Upper lobe of right lung (tissue), 1 donor: Measurements from ENCODE around the gene REXO5. TPM values are rescaled to one million over a fixed set of nuclear protein-coding genes. Genes with fewer than 3 reads are reported as not detected.

ENCODE experiments used
- ATAC-seq: fragments of 200-7000 bp; cut with Tn5 transposase; one replicate; pipeline ENCODE4 v1.9.1; 2020; ENCODE audit warnings: mild to moderate bottlenecking, moderate library complexity
- DNase-seq: peaks from one replicate; pipeline ENCODE4 v3.0.0-alpha.2; 2020
- H3K27ac ChIP-seq: fragments of 200-600 bp; one replicate; pipeline ENCODE4 v1.8.0; 2022
- H3K27me3 ChIP-seq: fragments of 200-600 bp; one replicate; pipeline ENCODE4 v1.8.0; 2022; ENCODE audit warnings: mild to moderate bottlenecking
- H3K36me3 ChIP-seq: fragments of 200-600 bp; one replicate; pipeline ENCODE4 v1.8.0; 2022
- H3K4me1 ChIP-seq: fragments of 200-600 bp; one replicate; pipeline ENCODE4 v1.8.0; 2022
- H3K4me3 ChIP-seq: fragments of 200-600 bp; one replicate; pipeline ENCODE4 v1.8.0; 2022; ENCODE audit warnings: mild to moderate bottlenecking
- H3K9me3 ChIP-seq: fragments of 200-600 bp; one replicate; pipeline ENCODE4 v1.8.0; 2022
- intact Hi-C: fragments of 100-400 bp; cut with DNase I; formaldehyde crosslinking; loops from one replicate; pipeline ENCODE4 v1.11.0; 2022
- total RNA-seq: library from RNA; stranded (reverse); fragmentation: NEBNext Ultra II Directional; extraction: Animal tissue kit (Norgen Biotek cat#: 25700); gene quantifications from one replicate; pipeline ENCODE4 v1.2.1, GENCODE V29; 2021
- TF ChIP-seq, protein P1 (sequence below): fragments of 200-600 bp; IDR thresholded peaks from one replicate; pipeline ENCODE4 v1.8.0; 2022; ENCODE audit warnings: antibody characterized with exemption
- donor health status: DM: no; HTN: yes; CAD: no; lungs with severe emphysema.

Gene REXO5
- total RNA-seq, 1 donor from 2014 or later = 1.4 TPM

DNA sequence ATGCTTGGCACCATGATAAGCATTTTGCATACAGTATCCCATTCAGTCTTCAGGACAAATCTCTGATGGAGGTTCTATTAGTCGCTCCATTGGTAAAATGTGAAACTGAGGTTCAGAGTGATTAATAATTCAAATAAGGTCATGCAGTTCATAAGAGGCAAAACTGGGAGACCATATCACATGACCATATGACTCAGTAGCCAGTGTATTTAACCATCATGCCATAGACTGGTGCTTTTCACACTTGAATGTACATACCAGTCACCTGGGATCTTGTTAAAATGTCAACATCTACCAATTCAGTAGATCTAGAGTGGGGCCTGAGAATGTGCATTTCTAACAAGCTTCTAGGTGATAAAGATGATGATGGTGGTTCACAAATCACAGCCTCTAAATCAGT, 38.2 kb upstream of the REXO5 start:
- Histone ChIP-seq H3K27ac (no peak overlapping the region), H3K36me3 (no peaks in the 10 kb centered on the region), H3K4me3 (no peak overlapping the region), H3K9me3 (no peaks in the 10 kb centered on the region), H3K27me3 (no peaks in the 10 kb centered on the region), H3K4me1 (peaks cover 4% of the 10 kb centered on the region)
- TF ChIP-seq, protein P1, sequence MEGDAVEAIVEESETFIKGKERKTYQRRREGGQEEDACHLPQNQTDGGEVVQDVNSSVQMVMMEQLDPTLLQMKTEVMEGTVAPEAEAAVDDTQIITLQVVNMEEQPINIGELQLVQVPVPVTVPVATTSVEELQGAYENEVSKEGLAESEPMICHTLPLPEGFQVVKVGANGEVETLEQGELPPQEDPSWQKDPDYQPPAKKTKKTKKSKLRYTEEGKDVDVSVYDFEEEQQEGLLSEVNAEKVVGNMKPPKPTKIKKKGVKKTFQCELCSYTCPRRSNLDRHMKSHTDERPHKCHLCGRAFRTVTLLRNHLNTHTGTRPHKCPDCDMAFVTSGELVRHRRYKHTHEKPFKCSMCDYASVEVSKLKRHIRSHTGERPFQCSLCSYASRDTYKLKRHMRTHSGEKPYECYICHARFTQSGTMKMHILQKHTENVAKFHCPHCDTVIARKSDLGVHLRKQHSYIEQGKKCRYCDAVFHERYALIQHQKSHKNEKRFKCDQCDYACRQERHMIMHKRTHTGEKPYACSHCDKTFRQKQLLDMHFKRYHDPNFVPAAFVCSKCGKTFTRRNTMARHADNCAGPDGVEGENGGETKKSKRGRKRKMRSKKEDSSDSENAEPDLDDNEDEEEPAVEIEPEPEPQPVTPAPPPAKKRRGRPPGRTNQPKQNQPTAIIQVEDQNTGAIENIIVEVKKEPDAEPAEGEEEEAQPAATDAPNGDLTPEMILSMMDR = no peak
- no peak for DNase-seq
- intact Hi-C loops = no loop called here
- ATAC-seq = no peak

DNA sequence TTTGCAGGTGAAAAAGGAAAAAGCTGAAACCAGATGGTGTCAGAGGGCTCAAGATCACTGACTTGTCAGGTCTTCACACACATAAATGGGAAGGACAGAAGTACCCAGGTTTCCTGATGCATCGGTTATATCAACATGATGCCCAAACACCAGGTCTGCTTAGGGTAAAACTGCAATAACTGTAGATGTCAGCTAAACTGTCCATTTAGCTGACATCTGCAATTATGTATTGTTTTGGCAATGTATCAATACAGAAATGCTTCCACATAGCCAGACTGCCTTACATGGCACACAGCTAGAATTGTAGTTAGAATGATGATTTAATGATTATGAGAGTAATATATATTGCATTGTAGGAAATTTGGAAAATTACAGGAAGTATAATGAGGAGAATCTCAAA, 37.5 kb upstream of the REXO5 start:
- peaks cover 4% of the 10 kb centered on the region for H3K4me1 ChIP-seq
- ATAC-seq = no peak
- H3K9me3 ChIP-seq = no peaks in the 10 kb centered on the region

DNA sequence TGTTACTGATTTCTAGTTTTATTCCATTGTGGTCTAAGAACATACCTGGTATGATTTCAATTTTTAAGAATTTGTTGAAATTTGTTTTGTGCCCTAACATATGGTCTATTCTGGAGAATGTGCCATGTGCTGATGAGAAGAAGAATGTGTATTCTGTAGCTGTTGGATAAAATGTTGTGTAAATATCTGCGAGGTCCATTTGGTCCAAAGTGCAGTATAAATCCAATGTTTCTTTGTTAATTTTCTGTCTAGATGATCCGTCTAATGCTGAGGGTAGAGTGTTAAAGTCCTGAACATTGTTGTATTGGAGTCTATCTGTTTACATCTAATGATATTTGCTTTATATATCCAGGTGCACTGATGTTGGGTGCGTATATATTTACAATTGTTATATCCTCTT, 32.6 kb upstream of the REXO5 start:
- Histone ChIP-seq H3K36me3 (no peaks in the 10 kb centered on the region), H3K9me3 (no peaks in the 10 kb centered on the region), H3K27ac (no peak overlapping the region), H3K27me3 (no peaks in the 10 kb centered on the region), H3K4me1 (no peaks in the 10 kb centered on the region), H3K4me3 (no peak overlapping the region)
- intact Hi-C loops = no loop called here
- DNase-seq = no peak
- TF ChIP-seq, protein P1 = no peak
- ATAC-seq = no peak

More for the DNA sequence above, 37.5 kb upstream of the REXO5 start:
- Histone ChIP-seq H3K27me3 (no peaks in the 10 kb centered on the region), H3K36me3 (no peaks in the 10 kb centered on the region), H3K27ac (no peak overlapping the region), H3K4me3 (no peak overlapping the region)
- intact Hi-C loops = no loop called here
- no peak for DNase-seq
- TF ChIP-seq, protein P1 = no peak

DNA sequence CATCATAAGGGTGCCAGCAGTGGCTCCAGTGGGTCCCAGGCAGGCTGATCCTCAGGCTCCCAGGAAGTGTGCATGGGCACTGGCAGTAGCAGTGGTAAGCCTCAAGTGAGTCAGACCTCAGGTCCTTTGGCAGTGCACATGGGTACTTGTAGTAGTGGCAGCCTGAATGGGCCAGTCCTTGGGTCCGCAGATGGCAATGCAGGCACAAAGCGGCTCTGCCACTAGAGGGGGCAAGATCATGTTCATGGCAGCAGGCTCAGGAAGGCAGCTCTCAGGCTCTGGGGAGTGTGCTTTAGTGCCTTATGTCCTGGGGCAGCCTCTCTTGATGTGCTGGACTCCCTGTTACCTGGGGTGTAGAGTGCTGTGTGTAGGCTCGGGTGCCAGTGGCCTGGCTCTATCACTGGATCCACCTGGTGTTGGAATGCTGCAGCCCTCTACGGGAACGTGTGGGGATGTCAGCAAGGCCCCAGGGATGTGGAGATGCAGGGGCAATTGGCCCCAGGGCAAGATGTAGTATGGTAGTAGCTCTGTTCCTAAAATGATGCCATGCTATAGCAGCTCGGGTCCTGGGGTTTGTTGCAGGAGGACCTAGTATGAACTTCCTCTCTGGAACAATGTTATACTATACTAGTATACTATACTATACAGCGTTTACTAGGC, 31.5 kb upstream of the REXO5 start:
- Histone ChIP-seq H3K27me3 (no peaks in the 10 kb centered on the region), H3K27ac (no peak overlapping the region), H3K9me3 (no peaks in the 10 kb centered on the region), H3K36me3 (peaks cover 4% of the 10 kb centered on the region), H3K4me3 (no peak overlapping the region), H3K4me1 (no peaks in the 10 kb centered on the region)
- TF ChIP-seq, protein P1 = peak; percentile 64
- intact Hi-C loops = no loop called here
- peak; percentile 99 for ATAC-seq
- peak; percentile 87 for DNase-seq

DNA sequence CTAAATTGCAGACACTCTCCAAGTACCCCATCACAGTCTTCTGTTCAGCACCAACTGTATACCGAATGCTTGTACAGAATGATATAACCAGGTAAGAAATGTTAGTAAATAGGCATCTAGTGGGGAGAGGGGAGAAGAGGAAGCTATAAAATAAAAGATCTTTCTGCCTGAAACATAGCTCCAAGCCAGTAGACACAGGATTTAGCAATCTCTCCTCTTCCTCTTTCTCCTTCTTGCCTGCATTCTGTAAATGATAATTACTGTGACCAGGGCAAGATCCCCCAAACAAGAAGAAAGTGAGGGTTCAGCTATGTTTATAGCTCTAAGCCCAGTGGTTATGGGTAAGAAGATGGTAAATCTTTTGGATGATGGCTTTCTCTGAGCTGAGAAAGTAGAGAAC, 24.6 kb upstream of the REXO5 start:
- H3K27ac ChIP-seq = no peak overlapping the region
- intact Hi-C loops = no loop called here
- H3K36me3 ChIP-seq = peaks cover 14% of the 10 kb centered on the region
- ATAC-seq (peak; percentile 33), DNase-seq (no peak)
- TF ChIP-seq, protein P1 = no peak
- H3K9me3 ChIP-seq = no peaks in the 10 kb centered on the region
- H3K4me3 ChIP-seq = no peak overlapping the region
- H3K4me1 ChIP-seq = no peaks in the 10 kb centered on the region
- H3K27me3 ChIP-seq = no peaks in the 10 kb centered on the region

DNA sequence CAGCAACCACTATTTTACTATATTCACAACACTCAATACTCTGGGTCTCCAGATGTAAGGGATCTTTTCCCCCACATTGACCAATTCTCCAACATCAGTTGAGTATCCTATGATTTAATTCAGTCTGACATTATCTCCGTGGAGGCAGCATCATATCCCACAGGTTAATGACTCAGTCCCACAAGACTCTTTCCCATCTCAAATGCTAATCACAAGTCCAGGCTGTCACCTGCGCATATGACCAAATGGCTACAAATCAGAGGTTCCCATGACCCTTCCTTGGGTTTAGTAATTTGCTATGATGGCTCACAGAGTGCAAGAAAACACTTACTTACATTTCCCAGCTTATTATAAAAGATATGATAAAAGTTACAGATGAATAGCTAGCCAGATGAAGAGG, 23.9 kb upstream of the REXO5 start:
- Histone ChIP-seq H3K4me1 (no peaks in the 10 kb centered on the region), H3K4me3 (no peak overlapping the region), H3K9me3 (no peaks in the 10 kb centered on the region), H3K27me3 (no peaks in the 10 kb centered on the region), H3K36me3 (peaks cover 14% of the 10 kb centered on the region), H3K27ac (no peak overlapping the region)
- TF ChIP-seq, protein P1 = no peak
- DNase-seq = no peak
- no peak for ATAC-seq
- intact Hi-C loops = no loop called here
